A673 (cell line): ENCODE measurements around the gene PROX1. TPM values are rescaled to one million over a fixed set of nuclear protein-coding genes. Genes with fewer than 3 reads are reported as not detected.

ENCODE experiments used
- BruUV-seq: library from RNA; stranded (reverse); fragments of 400-500 nt; replicated peaks from 2 replicates; lab custom pipeline; 2021; lab: Mats Ljungman, UMichigan
- CTCF ChIA-PET: fragments of 300-600 bp; sonication (Branson Sonifier 250); formaldehyde crosslinking; loops from one replicate; lab custom pipeline; 2022; ENCODE audit warnings: antibody characterized with exemption; lab: Charles Lee
- POLR2A ChIA-PET: fragments of 300-600 bp; sonication (Branson Sonifier 250); formaldehyde crosslinking; loops from one replicate; lab custom pipeline; 2022; ENCODE audit warnings: antibody characterized with exemption; ENCODE audit not compliant: low non-redundant PET; lab: Charles Lee
- DNase-seq: peaks from one replicate; pipeline ENCODE4 v3.0.0-alpha.2; 2015; ENCODE audit warnings: low spot score
- H3K27ac ChIP-seq: fragments of 200-600 bp; sonication (generic); 2 replicates; pipeline ENCODE4 v1.5.1; 2016; ENCODE audit warnings: mixed run types, low read depth, mild to moderate bottlenecking, mixed read lengths, antibody characterized with exemption, low read length; ENCODE audit not compliant: poor library complexity, severe bottlenecking
- H3K27me3 ChIP-seq: fragments of 200-600 bp; sonication (generic); replicated peaks from 2 replicates; pipeline ENCODE4 v1.6.1; 2017; ENCODE audit warnings: mixed run types, low read depth, mild to moderate bottlenecking, mixed read lengths, antibody characterized with exemption, low read length; ENCODE audit not compliant: insufficient read depth, poor library complexity
- H3K36me3 ChIP-seq: fragments of 200-600 bp; sonication (generic); 2 replicates; pipeline ENCODE4 v1.6.1; 2016; ENCODE audit warnings: mixed run types, mild to moderate bottlenecking, mixed read lengths, antibody characterized with exemption, low read length; ENCODE audit not compliant: insufficient read depth, poor library complexity, severe bottlenecking
- H3K4me1 ChIP-seq: fragments of 200-600 bp; sonication (generic); 2 replicates; pipeline ENCODE4 v1.6.1; 2017; ENCODE audit warnings: mixed run types, mild to moderate bottlenecking, mixed read lengths, antibody characterized with exemption, low read length; ENCODE audit not compliant: insufficient read depth, poor library complexity, severe bottlenecking
- H3K4me3 ChIP-seq: fragments of 200-600 bp; sonication (generic); 2 replicates; pipeline ENCODE4 v1.5.1; 2016; ENCODE audit warnings: low read depth, mixed run types, mild to moderate bottlenecking, mixed read lengths, low read length; ENCODE audit not compliant: poor library complexity, severe bottlenecking
- H3K9me3 ChIP-seq: fragments of 200-600 bp; sonication (generic); 2 replicates; pipeline ENCODE4 v1.6.1; 2016; ENCODE audit warnings: mixed run types, low read depth, mild to moderate bottlenecking, mixed read lengths, antibody characterized with exemption, low read length; ENCODE audit not compliant: poor library complexity, severe bottlenecking
- CTCF ChIP-seq: fragments of 300-800, 200-600 bp; sonication (generic); conservative IDR thresholded peaks from 2 replicates; pipeline ENCODE4 v1.5.1; 2017; ENCODE audit warnings: low read depth, mild to moderate bottlenecking, antibody characterized with exemption, low read length, moderate library complexity, mixed read lengths
- EZH2 ChIP-seq: fragments of 200-600 bp; sonication (generic); IDR thresholded peaks from 2 replicates; pipeline ENCODE4 v1.6.1; 2017; ENCODE audit warnings: borderline replicate concordance, low read depth, mild to moderate bottlenecking, mixed read lengths, antibody characterized with exemption, low read length; ENCODE audit not compliant: poor library complexity, severe bottlenecking
- intact Hi-C: fragments of 100-400 bp; cut with micrococcal nuclease; formaldehyde crosslinking; loops from one replicate; pipeline ENCODE4 v1.10.0; 2022; ENCODE audit not compliant: unreplicated experiment
- total RNA-seq: library from RNA; stranded (reverse); gene quantifications from 2 replicates; pipeline ENCODE4 v1.2.3, GENCODE V29; 2021

PROX1 gene
- total RNA-seq, 1 experiment from 2014 or later, result not detected

GRCh38 chr1:214014730-214015129, 27.0 kb downstream of the PROX1 start:
- H3K27me3 ChIP-seq, result peaks cover 99% of the 10 kb centered on the region
- no peaks in the 10 kb centered on the region for H3K4me1 ChIP-seq
- no peak for DNase-seq
- ChIA-PET POLR2A (no interaction called here), CTCF (no interaction called here)
- no peak overlapping the region for H3K27ac ChIP-seq
- intact Hi-C loops, result no loop called here
- H3K4me3 ChIP-seq, result no peak overlapping the region
- H3K36me3 ChIP-seq, result no peaks in the 10 kb centered on the region
- H3K9me3 ChIP-seq, result no peaks in the 10 kb centered on the region
- TF ChIP-seq EZH2 (no peak), CTCF (no peak)
- no TSS peak for BruUV-seq

- ChIA-PET CTCF (no interaction called here), POLR2A (no interaction called here)
- Histone ChIP-seq H3K27ac (no peak overlapping the region), H3K9me3 (no peaks in the 10 kb centered on the region), H3K36me3 (no peaks in the 10 kb centered on the region), H3K4me3 (no peak overlapping the region), H3K27me3 (peaks cover 100% of the 10 kb centered on the region), H3K4me1 (no peaks in the 10 kb centered on the region)
- intact Hi-C loops, result no loop called here
- DNase-seq, result no peak
- no TSS peak for BruUV-seq
- TF ChIP-seq CTCF, result no peak
- TF ChIP-seq EZH2, result no peak
Measured at GRCh38 chr1:214017191-214017982, 29.6 kb downstream of the PROX1 start.

- Histone ChIP-seq H3K27ac (no peak overlapping the region), H3K4me3 (no peak overlapping the region), H3K27me3 (peaks cover 100% of the 10 kb centered on the region), H3K4me1 (no peaks in the 10 kb centered on the region), H3K9me3 (no peaks in the 10 kb centered on the region), H3K36me3 (no peaks in the 10 kb centered on the region)
- BruUV-seq, result no TSS peak
- intact Hi-C loops, result no loop called here
- POLR2A ChIA-PET, result no interaction called here
- TF ChIP-seq EZH2, result no peak
- no peak for TF ChIP-seq CTCF
- no peak for DNase-seq
- CTCF ChIA-PET, result no interaction called here
Measured at GRCh38 chr1:214018386-214019268, 30.9 kb downstream of the PROX1 start.
